Activated T-cell treated with anti-CD3 and anti-CD28 coated beads for 4 hours (primary cell): Measurements from ENCODE around the gene NBDY.
"Not testable (repeated sequence)": the region's sequence is repeated elsewhere in the genome, so short reads cannot be mapped to it uniquely, and the experiment has no call there.

ENCODE experiments used
- DNase-seq: peaks from one replicate; pipeline ENCODE4 v3.0.0-alpha.2; 2020

Gene NBDY, protein sequence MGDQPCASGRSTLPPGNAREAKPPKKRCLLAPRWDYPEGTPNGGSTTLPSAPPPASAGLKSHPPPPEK

DNA sequence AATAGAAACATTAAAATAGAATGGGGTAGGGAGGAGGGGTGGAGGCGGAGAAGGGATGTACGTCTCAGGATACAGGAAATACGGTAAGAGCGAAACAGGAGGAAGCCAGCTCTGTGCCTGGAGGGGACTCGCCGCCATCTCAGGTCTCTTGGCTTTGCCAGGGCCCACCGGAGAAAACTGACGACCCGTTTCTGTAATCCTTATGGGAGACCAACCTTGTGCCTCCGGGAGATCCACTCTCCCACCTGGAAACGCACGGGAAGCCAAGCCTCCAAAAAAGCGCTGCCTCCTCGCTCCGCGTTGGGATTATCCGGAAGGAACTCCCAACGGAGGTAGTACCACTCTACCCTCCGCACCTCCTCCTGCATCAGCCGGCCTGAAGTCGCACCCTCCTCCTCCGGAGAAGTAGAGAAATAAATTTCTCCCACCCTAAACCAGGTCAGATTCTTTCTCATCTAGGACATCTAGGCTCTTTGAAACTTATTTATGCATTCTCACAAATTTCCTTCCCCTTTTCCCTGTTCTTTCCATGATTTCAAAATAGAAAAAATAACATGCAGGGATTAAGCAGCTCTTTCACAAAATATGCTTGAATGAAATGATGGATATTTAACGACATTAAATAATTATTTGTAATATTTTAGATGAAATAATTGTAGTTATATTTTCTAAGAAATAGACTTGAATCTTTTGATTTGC lies at the start of gene NBDY:
Gene NBDY, plus strand, starts transcription at position 92 of the 699 bp plus-strand sequence. Its CDS starts 111 bp downstream, at position 203.
- no peak for DNase-seq

DNA sequence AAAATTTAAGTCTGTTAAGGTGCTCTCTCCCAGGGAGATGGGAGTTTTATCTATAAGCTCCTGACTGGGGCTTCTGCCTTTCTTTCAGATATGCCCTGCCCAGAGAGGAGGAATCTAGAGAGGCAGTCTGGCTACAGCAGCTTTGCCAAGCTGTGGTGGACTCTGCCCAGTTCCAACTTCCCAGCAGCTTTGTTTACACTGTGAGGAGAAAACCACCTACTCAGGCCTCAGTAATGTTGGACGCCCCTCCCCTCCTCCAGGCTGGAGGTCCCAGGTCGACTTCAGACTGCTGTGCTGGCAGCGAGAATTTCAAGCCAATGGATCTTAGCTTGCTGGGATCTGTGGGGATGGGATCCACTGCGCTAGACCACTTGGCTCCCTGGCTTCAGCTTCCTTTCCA lies 24.5 kb upstream of the NBDY start:
- not testable (repeated sequence) for DNase-seq

DNA sequence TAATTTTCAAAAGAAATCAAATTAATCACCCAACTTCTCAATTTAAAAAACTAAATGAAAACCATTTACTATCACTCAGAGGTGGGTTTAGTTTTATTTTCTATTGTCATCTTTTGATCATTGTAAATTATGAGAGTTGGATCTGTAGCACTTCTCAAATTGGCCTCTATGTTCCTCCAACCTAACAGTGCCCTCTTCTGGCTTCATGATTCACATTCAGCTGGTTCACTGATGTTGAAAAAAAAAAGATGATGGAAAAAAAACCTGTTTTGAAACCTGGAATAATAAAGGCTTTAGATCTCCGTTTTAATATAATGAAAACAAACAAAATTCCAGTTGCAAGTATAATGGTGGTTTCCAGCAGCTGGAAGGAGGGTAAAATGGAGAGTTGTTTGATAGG lies 2.4 kb upstream of the NBDY start:
- no peak for DNase-seq

DNA sequence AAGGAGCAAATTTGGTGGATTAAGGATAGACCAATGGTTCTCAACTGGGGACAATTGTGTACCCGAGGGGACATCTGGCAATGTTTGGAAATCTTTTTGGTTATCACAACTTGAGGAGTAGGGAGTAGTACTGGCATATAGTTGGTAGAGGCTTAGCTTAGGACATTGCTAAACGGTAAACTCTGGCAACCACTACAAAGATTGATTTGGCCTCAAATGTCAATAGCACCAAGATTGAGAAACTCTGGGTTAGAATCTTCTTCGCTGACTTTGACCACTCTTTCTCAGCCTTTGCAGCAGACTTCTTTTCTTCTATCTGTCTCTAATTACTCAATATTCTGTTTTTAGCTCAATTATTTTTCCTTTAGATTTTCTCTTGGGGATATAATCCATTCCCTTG lies 1.5 kb upstream of the NBDY start:
- DNase-seq, result no peak

DNA sequence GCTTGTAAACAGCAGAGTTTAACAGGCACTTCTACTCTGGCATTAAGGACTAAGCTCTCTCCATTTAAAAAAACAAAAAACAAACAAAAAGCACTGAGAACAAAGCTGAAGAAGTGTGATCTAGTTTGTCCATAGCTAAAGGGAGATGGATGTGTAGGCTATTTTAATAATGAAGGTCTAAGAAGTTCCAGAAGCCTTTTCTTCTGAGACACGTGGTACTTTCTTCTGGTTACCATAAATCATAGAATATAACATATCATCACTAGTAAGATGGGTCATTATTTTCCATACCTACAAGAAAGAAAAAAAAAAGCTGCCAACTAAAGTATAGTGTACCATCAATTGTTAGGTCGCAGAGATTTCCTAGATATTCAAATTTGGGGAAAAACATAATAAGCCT lies 722 bp upstream of the NBDY start:
- DNase-seq, result no peak

DNA sequence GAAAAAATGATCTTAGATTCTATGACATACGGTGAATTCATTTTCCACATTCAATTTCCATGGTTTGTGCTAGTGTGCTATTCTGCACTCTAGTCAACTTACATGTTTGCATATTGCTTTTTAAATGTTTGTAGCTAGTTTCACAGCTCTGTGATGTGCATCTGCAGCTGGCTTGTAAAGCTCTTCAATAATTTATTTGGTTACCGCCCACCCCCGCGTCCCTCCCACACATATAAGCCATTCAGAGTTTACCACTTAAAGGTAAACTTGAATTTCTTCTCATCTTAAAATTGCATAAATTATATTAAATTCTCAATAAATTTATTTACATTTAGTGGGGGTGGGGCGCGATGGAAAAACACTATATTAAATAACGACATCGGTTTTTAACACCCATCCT lies 291 bp upstream of the NBDY start:
- peak; percentile 29 for DNase-seq

DNA sequence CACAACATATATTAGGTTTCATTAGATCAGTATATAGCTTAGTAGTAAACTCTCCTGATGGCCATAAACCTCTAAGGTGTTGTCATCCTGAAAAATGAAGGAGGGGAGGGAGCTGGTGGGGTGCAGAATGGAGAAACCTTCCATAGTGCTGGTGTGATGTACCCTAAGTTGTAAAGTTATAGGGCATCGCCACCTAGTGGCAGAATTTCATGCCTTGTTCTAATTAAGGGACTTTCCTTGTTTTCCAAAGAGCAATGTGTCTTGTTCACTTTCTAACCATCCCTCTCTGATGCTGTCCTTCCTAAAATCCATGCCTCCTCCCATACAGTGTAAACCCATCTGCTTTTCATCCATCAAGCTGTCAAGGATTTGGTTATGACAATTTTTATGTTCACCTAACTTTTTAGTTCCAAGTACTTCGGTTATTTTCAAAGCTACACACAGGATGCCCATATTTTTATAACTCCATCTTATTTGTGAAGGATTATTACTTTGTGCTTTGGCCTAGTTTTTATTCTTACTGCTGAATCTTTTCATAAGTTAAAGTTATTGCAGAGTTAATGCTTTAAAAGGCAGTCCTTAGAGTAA lies 4.5 kb downstream of the NBDY start:
- DNase-seq, result peak; percentile 42

DNA sequence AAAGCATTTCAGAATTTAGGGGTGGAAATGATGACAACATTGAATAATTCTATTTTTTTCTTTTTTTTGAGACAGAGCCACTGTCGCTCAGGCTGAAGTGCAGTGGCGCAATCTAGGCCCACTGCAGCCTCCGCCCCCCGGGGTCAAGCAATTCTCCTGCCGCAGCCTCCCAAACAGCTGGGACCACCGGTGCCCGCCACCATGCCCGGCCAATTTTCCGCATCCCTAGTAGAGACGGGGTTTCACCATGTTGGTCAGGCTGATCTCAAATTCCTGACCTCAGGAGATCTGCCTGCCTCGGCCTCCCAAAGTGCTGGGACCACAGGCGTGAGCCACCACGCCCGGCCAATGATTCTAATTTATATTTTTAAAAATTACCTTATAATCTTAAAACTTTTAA lies 7.2 kb downstream of the NBDY start:
- no peak for DNase-seq

DNA sequence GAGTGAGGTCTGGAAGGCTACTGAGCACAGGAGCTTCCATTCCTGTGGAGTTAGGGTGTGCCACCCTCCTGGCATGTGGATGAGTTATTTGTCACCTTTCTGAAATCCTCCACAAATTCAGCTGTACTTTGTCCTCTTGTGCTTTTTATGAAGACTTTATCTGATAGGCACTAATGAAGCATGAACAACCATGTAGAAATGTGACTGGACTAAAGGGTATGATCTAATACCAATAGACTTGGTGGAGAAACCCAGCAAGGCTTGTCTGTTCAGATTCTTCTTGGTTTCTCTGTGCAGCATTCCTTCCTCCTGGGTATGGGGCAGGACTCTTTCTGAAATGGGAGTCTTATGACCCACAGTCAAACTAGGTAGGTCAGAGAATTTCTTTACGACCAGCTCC lies 9.6 kb downstream of the NBDY start:
- no peak for DNase-seq

DNA sequence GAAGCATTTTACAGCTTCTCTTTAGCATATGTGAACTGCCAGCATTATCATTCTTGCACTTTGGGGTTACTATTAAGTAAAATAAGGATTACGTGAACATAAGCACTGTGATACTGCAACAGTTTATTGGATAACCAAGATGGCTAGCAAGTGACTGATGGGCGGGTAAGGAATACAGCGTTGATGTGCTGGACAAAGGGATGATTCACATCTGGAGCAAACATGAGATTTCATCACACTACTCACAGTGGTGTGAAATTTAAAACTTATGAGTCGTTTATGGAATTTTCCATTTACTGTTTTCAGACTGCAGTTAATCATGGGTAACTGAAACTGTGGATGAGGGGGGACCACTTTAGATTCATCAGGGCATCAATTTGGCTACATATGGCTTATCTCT lies 16.0 kb downstream of the NBDY start:
- DNase-seq, result no peak

DNA sequence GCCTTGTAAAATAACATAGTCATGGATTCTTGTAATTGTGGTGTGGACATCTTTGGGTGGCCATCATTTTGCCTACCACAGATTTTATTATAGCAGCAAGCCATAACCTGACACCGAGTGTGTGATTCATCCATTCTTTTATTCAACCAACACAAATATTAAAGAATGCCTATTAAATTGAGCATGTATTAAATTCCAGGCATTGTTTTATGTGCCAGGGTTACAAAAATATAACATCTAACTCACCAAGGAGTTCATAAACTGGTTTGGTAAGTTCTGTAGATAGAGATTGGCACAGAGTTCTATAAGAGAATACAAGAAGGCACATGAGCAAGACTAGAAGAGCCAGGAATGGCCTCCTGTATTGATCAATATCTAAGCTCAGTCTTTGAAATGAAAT lies 18.0 kb downstream of the NBDY start:
- no peak for DNase-seq

DNA sequence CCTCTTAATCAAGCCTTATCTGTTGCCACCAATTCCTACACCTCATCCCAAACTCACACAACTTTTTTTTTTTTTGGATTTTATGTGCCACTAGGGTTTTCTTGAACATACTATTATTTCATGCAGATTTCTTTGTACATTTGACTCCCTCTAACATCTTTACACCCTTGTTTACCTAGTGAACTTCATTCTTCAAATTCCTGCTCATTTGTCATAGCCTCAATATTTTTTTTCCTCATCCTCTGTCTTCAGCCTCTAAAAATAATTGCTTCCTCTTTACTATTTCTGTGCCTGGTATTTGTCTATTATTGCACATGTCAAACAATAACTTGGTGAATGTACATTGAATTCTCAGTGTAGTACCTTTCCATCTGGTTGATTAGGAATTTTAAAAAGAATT lies 22.0 kb downstream of the NBDY start:
- no peak for DNase-seq

DNA sequence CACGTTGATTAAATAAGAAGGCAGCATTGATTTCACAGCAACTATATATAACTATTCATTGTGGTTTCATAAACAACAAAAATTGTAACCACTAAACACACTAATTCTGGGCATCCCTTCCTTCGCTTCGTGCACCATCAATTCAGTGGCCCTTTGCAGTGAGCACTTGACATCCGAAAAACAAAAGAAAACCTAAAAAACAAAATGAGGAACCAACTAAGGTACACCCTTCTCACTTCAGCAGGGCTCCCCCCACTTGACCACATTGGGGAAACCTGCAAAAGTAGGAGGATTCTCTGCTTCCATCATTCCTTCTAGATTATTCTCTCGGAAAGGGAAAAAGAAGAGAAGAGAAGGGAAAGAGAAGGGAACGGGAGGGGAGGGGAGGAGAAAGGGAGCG lies 28.3 kb downstream of the NBDY start:
- no peak for DNase-seq

DNA sequence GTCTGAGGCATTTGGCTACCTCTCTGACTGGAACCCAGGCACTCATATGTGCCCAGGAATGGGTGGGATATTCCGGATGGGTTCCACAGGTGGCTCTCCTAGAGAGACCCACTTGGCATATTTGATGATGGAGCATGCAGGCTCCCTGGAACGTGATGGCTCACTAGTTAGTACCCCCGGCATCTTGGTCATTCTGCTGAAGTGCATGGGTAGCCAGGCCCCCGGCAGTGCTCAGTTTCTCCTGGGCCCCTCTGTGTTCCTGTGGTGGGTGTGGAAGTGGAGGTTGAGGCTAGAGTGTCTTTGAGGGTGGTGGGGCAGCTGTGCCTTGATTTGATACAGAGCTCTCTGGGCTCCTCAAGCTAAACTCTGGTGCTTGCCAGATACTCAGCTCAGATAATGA lies 29.4 kb downstream of the NBDY start:
- DNase-seq, result no peak

DNA sequence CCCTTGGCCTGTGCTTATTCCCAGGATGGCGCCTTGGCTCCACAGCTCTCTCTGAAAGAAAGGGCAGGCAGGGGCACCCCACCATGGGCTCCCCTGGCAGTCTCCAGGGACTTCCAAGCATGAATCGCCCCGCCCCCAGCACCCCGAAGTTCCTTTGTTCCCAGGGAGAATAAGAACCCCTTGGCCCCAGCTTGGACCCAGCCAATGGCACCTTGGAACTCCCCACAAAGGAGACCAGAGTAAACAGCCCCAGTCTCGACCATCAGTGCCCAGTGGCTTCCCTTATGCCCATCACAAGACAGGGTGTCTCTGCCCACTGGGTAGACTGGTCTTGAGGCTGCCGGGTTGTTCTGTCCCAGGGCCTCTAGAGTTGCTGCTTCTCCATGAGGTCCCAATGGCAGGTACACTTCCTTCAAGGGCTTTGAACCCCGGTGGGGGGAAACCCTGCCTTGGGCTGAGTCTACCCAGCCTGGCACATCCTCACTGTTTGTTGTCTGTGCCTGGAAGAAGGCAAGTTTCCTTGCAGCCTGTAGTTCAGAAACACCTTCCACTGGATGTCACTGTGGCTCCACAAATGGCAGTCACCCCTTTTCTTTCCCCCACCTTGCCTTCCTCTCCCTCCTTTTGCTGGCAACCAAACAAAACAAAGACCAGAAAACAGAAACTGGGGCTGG lies 30.8 kb downstream of the NBDY start:
- no peak for DNase-seq

DNA sequence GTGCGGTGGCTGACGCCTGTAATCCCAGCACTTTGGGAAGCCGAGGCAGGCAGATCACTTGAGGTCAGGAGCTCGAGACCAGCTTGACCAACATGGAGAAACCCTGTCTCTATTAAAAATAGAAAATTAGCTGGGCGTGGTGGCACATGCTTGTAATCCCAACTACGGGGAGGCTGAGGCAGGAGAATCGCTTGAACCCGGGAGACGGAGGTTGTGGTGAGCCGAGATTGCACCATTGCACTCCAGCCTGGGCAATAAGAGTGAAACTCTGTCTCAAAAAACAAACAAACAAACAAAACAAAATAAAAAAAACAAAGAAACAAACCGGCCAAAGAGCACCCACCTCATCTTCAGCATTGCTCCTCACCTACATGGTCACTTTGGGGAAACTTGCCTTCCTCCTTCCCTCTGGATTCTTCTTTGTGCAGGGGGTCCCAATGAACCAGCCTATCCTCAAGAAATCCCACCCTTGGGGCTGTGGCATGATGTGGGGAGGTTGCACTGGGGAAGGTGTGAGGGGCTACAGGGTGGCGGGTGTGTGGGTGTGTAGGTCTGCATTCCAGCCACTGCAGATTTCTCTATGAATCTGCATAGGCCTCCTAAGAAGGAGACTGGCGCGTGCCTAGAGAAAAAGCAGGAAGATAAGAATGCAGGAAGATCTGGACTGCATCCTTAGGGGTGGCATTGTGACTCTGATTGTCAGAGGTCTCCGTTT lies 31.5 kb downstream of the NBDY start:
- DNase-seq, result not testable (repeated sequence)

DNA sequence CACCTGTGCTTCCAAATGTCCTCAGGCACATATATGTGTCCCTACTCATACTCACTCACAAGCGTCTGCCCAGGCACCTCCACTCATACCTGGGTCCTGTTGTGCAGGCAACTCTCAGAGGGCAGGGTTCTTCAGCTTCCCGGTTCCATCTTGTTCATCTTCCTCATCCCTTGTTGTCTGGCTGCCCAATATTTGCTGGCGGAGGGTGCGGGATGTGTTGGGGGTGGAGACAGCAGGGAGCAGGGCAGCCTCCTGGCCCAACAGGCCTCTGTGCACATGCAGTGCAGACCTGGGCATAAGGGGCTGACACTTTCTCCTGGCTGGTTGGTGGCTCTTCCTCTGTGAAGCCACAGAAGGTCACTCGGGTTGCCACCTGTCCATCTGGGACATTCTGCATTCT lies 32.1 kb downstream of the NBDY start:
- no peak for DNase-seq

DNA sequence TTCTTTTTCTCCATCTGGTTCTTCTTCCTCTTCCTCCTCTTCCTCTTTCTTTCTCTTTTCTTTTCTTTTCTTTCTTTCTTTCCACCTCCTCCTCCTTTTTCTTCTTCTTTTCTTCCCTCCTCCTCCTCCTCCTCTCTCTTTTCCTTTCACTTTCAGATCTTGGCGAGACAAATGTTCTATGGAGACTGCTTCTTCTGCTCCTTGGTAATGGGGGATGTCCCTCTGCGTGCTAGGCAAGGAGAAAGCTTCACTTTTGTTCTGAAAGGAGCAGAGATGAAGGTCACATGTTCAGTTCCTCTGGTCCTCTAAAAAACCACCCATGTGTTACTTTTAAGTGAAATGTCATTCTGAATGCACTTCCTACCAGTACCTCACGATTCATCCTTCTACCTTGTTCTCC lies 33.2 kb downstream of the NBDY start:
- no peak for DNase-seq

DNA sequence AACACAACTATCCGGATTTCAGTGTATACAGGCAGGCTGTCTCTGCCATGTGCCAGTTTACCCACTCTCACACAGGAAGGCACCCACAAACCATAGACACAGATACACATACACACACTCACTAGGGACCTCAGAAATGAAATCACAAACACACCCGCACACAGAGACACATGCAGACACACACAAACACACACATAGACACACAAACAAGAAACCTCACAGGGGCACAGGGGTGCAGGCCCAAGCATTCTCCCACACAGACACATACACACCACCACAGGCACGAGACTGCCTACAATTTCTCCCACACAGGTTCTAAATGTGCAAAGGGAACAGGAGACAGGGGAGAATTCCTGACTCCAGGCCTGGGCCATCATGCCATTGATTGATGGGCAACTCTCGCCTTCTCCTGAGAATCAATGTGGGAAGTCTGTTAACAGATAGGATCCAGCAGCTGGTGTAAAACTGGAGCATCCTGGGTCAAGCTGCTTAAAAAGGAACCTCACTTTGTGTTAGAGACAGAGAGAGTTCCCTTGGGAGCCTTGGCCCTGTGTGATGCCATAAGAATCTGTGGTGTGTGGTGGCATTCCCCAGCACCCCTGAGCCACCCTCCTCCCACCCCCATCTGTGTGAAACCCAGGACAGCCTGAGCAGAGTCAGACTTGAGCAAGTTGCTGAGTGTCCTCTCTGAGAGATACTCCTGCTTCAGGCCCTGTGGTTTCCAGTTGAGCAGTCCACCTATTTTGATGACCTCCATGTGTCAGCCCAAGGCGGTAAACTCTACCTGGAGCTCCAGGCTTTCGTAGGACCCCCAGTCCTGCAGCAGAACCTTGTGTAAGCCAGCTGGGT lies 33.9 kb downstream of the NBDY start:
- DNase-seq, result no peak

DNA sequence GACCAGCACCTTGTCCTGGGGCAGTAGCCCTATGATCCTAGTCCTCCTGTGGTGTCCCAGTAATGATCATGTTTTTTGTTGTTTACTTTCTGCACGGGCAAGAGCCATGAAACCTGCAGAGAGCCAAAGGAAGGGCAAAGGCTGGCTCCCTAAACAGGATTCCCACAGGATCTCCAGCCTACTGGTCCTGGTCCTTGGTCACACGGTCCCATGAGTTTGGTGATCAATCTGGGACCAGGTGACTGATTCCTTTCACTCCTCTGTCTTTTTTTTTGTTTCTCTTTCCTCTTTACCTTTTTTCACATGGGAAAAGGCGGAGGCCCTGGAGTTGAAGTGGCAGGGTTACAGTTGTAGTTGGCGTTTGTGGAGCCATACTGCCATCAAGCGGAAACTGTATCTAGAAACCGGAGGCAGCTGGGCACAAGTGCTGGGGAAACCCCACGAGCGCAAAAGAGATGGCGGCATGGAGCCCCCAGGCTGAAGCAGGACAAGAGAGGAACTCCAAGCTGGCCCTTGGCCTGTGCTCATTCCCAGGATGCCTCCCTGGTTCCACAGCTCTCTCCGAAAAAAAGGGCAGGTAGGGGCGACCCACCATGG lies 34.6 kb downstream of the NBDY start:
- no peak for DNase-seq

DNA sequence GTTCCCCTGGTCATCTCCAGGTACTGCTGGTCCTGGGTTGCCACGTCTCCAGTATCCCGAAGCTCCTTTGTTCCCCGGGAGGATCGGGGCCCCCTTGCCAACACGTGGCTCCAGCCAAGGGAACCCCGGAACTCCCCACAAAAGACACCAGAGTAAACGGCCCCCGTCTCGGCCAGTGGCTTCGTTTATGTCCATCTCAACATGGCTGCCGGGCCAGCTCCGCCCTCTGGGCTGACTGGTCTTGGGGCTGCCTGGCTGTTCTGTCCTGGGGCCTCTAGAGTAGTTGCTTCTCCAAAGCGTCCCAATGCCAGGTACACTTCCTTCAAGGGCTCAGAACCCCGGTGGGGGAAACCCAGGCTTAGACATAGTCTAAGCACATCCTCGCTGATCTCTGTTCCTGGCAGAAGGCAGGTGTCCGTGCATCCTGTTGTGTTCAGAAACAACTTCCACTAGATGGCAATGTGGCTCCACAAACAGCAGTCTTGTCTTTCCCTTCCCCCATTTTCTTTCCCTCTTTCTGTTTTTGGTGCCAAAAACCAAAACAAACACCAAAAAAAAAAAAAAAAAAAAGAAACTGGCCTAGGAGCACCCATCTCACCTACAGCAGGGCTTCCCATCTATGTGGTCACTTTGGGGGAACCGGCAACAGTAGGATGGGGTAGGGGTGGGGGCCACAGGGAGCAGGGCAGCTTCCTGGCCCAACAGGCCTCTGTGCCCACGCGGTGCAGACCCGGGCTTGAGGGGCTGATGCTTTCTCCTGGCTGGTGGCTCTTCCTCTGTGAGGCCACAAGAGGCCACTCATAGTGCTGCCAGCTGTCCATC lies 35.3 kb downstream of the NBDY start:
- DNase-seq, result peak; percentile 61
